ENCODE measurements around the gene NLN.

NLN gene

DNA sequence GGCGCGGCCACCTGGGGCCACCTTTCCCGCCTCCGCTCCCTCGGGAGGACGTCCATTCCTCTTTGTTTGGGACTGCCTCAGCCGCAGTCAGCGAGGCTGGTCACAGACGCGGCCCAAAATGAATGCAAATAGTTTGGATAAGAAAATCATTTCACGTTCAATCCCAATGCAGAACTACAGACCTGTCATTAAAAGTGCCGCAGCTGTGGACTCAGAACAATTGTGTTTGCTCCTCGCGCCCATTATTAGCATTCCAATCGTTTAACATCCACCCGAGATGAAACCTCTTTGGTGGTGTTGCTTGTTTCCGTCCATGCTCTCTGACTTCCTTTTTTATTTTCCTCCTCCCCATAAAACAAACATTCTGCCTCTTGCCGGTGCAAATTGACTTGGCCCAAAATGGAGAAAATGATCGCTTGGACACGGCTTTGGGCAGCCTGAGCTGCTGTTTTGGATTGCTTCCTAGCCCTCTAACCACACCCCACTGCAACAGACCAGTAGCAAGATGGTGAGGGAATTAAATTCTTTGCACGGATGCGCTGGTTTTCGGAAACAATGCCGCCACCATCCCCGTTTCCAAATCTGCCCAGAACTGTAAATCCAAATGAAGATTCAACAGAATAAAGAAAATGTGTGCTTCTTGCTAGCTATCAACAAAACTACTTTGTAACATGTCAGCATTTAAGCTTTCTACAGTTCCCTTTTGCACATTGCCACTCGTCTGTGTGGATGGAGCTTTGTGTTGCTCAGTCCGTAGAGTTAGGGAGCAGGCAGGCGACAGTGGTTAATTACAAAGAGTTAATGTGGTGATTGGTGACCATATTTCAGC, 784 bp downstream of the NLN start (continued):
- TF ChIP-seq ZNF626 (tag by site-specific recombination; IDR thresholded peaks at IDR 0.05), result no peak
- no peak for TF ChIP-seq MYNN (tag by site-specific recombination; IDR thresholded peaks at IDR 0.05; ENCODE audit: borderline replicate concordance)
- TF ChIP-seq, protein P1, sequence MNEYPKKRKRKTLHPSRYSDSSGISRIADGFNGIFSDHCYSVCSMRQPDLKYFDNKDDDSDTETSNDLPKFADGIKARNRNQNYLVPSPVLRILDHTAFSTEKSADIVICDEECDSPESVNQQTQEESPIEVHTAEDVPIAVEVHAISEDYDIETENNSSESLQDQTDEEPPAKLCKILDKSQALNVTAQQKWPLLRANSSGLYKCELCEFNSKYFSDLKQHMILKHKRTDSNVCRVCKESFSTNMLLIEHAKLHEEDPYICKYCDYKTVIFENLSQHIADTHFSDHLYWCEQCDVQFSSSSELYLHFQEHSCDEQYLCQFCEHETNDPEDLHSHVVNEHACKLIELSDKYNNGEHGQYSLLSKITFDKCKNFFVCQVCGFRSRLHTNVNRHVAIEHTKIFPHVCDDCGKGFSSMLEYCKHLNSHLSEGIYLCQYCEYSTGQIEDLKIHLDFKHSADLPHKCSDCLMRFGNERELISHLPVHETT (tag by site-specific recombination; IDR thresholded peaks at IDR 0.05), result no peak
- TF ChIP-seq, protein P2, sequence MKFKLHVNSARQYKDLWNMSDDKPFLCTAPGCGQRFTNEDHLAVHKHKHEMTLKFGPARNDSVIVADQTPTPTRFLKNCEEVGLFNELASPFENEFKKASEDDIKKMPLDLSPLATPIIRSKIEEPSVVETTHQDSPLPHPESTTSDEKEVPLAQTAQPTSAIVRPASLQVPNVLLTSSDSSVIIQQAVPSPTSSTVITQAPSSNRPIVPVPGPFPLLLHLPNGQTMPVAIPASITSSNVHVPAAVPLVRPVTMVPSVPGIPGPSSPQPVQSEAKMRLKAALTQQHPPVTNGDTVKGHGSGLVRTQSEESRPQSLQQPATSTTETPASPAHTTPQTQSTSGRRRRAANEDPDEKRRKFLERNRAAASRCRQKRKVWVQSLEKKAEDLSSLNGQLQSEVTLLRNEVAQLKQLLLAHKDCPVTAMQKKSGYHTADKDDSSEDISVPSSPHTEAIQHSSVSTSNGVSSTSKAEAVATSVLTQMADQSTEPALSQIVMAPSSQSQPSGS (tag by site-specific recombination; IDR thresholded peaks at IDR 0.05; ENCODE audit: low read depth), result no peak
- TF ChIP-seq ZNF514 (tag by site-specific recombination; IDR thresholded peaks at IDR 0.05), result no peak
- no peak for TF ChIP-seq YY1 (tag by site-specific recombination; IDR thresholded peaks at IDR 0.05)
- no peak for TF ChIP-seq TCF7L2 (IDR thresholded peaks at IDR 0.05; ENCODE audit: borderline replicate concordance, low read depth, low read length)
- TF ChIP-seq, protein P3, sequence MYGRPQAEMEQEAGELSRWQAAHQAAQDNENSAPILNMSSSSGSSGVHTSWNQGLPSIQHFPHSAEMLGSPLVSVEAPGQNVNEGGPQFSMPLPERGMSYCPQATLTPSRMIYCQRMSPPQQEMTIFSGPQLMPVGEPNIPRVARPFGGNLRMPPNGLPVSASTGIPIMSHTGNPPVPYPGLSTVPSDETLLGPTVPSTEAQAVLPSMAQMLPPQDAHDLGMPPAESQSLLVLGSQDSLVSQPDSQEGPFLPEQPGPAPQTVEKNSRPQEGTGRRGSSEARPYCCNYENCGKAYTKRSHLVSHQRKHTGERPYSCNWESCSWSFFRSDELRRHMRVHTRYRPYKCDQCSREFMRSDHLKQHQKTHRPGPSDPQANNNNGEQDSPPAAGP (tag by site-specific recombination; IDR thresholded peaks at IDR 0.05), result no peak
- TF ChIP-seq RBAK (tag by site-specific recombination; IDR thresholded peaks at IDR 0.05), result no peak
- TF ChIP-seq ZNF555 (tag by site-specific recombination; conservative IDR thresholded peaks at IDR 0.05), result no peak
- no peak for TF ChIP-seq ZNF776 (tag by site-specific recombination; IDR thresholded peaks at IDR 0.05; ENCODE audit: borderline replicate concordance)
- no peak for TF ChIP-seq HOXA7 (CRISPR knock-in tag; IDR thresholded peaks at IDR 0.05; ENCODE audit: borderline replicate concordance)
- no peak for TF ChIP-seq ZNF48 (tag by site-specific recombination; IDR thresholded peaks at IDR 0.05)
- no peak for TF ChIP-seq ZNF24 (tag by site-specific recombination; IDR thresholded peaks at IDR 0.05)
- no peak for TF ChIP-seq ZNF558 (tag by site-specific recombination; IDR thresholded peaks at IDR 0.05)
- TF ChIP-seq ZNF174 (tag by site-specific recombination; IDR thresholded peaks at IDR 0.05), result no peak
- TF ChIP-seq ZNF548 (tag by site-specific recombination; IDR thresholded peaks at IDR 0.05), result no peak
- TF ChIP-seq ZNF571 (tag by site-specific recombination; IDR thresholded peaks at IDR 0.05), result no peak
- TF ChIP-seq ZNF560 (tag by site-specific recombination; IDR thresholded peaks at IDR 0.05; ENCODE audit: borderline replicate concordance), result no peak
- TF ChIP-seq, protein P4, sequence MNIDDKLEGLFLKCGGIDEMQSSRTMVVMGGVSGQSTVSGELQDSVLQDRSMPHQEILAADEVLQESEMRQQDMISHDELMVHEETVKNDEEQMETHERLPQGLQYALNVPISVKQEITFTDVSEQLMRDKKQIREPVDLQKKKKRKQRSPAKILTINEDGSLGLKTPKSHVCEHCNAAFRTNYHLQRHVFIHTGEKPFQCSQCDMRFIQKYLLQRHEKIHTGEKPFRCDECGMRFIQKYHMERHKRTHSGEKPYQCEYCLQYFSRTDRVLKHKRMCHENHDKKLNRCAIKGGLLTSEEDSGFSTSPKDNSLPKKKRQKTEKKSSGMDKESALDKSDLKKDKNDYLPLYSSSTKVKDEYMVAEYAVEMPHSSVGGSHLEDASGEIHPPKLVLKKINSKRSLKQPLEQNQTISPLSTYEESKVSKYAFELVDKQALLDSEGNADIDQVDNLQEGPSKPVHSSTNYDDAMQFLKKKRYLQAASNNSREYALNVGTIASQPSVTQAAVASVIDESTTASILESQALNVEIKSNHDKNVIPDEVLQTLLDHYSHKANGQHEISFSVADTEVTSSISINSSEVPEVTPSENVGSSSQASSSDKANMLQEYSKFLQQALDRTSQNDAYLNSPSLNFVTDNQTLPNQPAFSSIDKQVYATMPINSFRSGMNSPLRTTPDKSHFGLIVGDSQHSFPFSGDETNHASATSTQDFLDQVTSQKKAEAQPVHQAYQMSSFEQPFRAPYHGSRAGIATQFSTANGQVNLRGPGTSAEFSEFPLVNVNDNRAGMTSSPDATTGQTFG (tag by site-specific recombination; IDR thresholded peaks at IDR 0.05; ENCODE audit: borderline replicate concordance), result no peak
- TF ChIP-seq ZNF138 (tag by site-specific recombination; IDR thresholded peaks at IDR 0.05; ENCODE audit: borderline replicate concordance), result no peak
- no peak for TF ChIP-seq ZNF670 (tag by site-specific recombination; IDR thresholded peaks at IDR 0.05; ENCODE audit: low read depth)
- TF ChIP-seq ZBTB8A (tag by site-specific recombination; IDR thresholded peaks at IDR 0.05), result no peak
- TF ChIP-seq, protein P5, sequence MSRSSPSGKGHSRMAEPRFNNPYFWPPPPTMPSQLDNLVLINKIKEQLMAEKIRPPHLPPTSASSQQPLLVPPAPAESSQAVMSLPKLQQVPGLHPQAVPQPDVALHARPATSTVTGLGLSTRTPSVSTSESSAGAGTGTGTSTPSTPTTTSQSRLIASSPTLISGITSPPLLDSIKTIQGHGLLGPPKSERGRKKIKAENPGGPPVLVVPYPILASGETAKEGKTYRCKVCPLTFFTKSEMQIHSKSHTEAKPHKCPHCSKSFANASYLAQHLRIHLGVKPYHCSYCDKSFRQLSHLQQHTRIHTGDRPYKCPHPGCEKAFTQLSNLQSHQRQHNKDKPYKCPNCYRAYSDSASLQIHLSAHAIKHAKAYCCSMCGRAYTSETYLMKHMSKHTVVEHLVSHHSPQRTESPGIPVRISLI (tag by site-specific recombination; IDR thresholded peaks at IDR 0.05), result no peak
- peak; percentile 75; the same call in 1 of the 2 replicates for TF ChIP-seq KLF7 (tag by site-specific recombination; IDR thresholded peaks at IDR 0.05; ENCODE audit: borderline replicate concordance)
- TF ChIP-seq, protein P6, sequence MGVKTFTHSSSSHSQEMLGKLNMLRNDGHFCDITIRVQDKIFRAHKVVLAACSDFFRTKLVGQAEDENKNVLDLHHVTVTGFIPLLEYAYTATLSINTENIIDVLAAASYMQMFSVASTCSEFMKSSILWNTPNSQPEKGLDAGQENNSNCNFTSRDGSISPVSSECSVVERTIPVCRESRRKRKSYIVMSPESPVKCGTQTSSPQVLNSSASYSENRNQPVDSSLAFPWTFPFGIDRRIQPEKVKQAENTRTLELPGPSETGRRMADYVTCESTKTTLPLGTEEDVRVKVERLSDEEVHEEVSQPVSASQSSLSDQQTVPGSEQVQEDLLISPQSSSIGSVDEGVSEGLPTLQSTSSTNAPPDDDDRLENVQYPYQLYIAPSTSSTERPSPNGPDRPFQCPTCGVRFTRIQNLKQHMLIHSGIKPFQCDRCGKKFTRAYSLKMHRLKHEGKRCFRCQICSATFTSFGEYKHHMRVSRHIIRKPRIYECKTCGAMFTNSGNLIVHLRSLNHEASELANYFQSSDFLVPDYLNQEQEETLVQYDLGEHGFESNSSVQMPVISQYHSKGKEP (tag by site-specific recombination; IDR thresholded peaks at IDR 0.05), result no peak
- no peak for TF ChIP-seq ZBTB1 (tag by site-specific recombination; IDR thresholded peaks at IDR 0.05)
- TF ChIP-seq ZNF274 (IDR thresholded peaks at IDR 0.05; ENCODE audit: low read length), result no peak
- no peak for TF ChIP-seq ZNF274 (tag by site-specific recombination; IDR thresholded peaks at IDR 0.05; ENCODE audit: borderline replicate concordance)
- TF ChIP-seq ZNF354C (tag by site-specific recombination; IDR thresholded peaks at IDR 0.05; ENCODE audit: borderline replicate concordance, low read depth), result no peak
- no peak for TF ChIP-seq ZFHX2 (tag by site-specific recombination; conservative IDR thresholded peaks at IDR 0.05)
- TF ChIP-seq ZNF114 (tag by site-specific recombination; IDR thresholded peaks at IDR 0.05), result no peak
